HG03108 (cell line): ENCODE measurements around the gene PCSK2.

Experiments used
- ATAC-seq: cut with Tn5 transposase; IDR thresholded peaks from one replicate; pipeline ENCODE4 v1.9.1; 2021; ENCODE audit warnings: moderate library complexity; ENCODE audit not compliant: unreplicated experiment

The PCSK2 gene

DNA sequence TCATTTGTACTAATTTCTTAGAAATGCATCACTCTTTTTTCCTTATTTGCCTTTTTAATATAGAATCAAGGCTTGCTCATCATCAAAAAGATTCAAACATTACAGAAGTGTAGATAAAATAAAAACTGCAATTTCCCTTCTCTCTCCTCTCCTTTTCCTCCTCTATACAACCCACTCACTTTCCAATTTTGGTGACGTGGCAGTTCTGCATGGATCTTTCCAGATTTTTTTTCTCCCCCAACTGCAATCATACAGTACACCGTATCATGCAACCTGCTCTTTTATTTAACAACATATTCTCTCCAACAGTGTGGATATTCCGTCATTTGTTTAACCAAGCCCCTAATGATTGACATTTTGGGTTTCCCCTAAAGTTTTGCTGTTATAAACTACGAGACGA lies 163.8 kb downstream of the PCSK2 start:
- no peak for ATAC-seq

DNA sequence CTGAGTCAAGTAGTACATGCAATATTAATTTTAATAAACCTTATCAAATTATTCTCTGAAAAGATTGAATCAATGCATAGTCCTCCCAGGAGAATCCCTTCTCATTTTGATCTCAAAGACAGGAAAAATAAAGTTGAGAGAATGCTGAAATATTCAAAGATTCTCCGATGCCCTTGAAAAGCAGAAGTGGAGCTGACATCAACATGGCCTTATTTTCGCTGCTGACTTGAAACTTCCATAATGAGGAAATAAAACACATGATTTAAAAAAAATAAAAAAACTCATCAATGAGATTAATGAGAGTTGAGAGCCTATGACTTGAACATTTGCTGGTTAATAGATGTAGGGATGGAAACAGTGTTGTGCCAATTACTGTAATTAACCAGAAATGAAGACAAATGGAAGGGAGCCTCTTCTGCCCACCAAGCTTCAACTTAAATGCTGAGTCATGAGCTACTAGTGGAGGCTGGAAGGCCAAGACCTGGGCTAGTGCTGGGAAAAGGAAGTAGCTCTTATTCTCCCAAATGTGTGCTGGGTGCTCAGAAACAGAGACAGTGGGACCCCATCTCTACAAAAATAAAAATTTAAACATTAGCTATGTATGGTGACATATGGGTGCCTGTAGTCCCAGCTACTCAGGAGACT lies 164.4 kb downstream of the PCSK2 start:
- no peak for ATAC-seq

- no peak for ATAC-seq
Observed at GRCh38 chr20:17394411-17394810, 167.6 kb downstream of the PCSK2 start.

- ATAC-seq, result no peak
Observed at GRCh38 chr20:17395729-17396128, 168.9 kb downstream of the PCSK2 start.

GRCh38 chr20:17399303-17399985 lies 172.6 kb downstream of the PCSK2 start:
- ATAC-seq, result no peak

DNA sequence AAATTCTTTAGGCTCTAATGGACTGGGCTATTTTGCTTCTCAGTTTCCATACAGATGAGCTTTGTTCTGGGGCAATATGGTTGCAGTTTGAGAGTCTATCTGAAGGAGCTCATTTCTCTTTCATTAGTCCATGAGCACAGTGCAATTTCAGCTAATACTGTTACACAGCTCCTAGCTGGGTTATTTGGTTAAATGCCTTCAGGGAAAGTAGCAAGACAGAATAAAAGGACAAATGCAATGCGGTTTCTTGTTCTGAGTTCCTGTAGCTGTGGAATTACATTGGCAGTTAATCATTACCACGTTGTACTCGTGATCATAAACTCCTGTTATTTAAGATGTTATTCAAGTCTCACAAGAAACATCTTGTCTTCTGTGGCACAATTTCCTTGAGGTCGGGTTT lies 176.6 kb downstream of the PCSK2 start:
- no peak for ATAC-seq

GRCh38 chr20:17406051-17406590 lies 179.3 kb downstream of the PCSK2 start:
- no peak for ATAC-seq

- ATAC-seq, result no peak
Observed at GRCh38 chr20:17407550-17407949, 180.7 kb downstream of the PCSK2 start.

DNA sequence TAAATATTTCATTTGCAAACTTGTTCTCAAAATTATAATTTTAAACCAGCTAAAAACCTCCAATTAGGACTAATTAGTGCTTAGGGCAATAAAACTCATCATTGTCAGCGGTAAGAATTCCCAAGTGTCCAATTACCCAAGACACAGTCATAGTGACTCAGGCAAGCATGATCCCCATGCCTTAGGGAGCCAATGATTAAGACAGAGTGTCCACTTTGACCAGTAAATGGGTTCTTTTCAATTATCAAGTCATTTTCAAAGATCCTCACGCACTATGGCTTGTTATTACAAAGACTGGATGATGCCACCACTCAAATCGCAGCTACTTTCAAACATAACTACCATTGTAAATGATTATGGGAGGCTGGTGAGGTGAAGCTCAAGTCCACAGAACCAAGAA lies 190.4 kb downstream of the PCSK2 start:
- no peak for ATAC-seq

- ATAC-seq, result no peak
Observed at GRCh38 chr20:17418737-17419136, 191.9 kb downstream of the PCSK2 start.

GRCh38 chr20:17419479-17420041 lies 192.7 kb downstream of the PCSK2 start:
- no peak for ATAC-seq

DNA sequence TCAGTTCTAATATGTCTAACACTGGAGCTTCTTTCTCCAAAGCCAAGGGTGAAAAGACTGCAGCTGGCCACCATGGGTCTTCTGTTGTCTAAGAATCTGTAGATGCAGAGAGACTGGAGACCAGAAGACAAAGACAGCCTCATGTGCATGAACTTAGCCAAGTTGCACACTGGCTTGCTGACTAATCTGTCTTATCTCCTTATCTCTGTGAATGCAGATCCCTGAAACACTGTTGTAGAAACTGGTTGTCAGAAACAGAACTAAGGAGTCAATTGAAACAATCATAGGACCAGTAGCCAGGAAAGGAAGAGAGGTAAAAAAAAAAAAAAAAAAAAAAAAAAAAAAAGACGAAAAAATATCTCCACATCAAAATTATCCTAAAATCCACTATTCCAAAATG lies 194.7 kb downstream of the PCSK2 start:
- no peak for ATAC-seq

DNA sequence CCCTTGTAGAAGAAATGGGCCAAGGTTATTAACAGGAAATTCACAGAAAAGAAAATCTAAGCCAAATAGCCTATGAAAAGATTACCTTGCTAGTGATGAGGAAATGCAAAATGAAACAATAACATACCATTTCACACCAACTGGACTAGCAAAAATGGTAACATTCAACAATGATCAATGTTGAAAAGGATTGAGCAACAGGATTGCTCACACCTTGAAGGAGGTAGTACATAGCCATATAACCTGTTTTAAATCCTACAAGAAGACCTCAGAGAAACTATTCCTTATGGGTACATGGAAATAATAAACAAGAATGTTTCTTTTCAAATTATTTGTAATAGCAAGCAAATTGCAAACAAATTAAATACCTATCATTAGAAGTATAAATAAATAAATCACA lies 196.9 kb downstream of the PCSK2 start:
- no peak for ATAC-seq

GRCh38 chr20:17427638-17428037 lies 200.8 kb downstream of the PCSK2 start:
- no peak for ATAC-seq

DNA sequence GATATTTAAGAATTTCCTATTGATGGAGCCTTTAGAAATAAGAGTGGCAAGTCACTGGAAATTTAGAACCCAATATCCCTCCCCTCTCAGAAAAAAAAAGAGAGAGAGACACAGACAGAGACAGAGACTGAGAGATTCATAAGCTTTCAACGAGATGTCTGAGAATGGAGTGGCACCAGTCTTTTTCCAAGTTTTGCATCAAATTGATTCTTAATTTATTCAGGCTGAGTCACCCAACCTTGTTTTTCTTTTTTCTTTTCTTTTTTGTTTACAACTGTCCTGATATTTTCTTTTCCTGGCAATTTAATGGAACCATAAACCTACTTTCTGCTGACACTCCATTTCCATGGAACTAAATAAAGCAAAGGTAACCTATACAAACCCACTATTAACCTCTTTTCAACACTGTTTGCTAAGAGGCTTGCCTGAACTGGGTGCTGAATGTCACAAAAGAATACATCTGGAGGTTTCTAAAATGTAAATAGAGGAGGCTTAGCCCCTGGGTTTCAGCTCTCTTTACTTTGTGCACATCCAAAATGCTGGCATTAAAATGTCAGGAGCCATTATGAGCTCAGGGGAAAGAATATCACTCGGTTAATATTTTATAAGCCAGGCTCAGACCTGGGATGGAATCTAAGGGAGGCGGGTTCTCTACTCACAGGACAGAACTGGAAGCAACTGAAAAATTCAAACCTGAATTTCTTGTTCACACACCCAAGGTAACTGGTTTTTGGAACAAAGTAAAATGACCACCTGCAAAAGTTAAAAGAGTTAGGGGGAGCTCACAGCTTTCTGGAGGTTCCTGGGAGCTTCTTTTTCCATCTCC lies 203.5 kb downstream of the PCSK2 start:
- ATAC-seq, result no peak

DNA sequence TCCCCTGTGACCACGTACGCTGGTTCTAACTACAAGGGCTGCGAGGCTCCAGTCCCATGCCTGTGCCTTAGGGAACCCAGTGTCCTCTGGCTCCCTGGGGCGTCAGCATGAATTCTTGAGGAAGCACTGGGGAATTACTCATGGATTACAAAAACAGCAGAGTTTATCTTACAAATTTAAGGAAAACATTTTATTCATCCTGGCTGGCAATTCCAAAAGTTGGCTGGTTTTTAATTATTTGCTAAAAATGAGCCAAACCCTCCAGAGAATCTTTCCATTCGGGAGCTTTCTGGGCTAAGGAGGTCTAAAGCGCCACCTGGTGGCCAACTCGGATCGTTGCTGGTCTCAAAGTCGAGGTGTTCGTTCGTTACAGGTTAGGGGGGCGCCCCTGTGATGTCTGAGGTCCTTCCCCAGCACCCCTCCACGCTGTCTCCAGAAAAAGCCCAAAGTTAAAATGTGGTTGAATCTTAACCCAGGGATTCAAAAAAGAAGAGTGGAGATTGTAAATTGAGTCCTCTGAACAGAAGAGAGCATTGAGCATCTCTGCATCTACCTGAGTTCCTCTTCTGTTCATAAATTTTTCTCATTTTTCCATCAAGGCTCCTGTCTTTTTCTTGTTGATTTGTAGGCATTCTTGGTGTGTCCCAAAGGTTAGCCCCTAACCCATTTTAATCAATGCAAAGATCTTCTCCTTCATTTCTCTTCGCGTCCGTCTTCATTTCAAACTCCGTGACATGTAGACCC lies 205.0 kb downstream of the PCSK2 start:
- ATAC-seq, result no peak

DNA sequence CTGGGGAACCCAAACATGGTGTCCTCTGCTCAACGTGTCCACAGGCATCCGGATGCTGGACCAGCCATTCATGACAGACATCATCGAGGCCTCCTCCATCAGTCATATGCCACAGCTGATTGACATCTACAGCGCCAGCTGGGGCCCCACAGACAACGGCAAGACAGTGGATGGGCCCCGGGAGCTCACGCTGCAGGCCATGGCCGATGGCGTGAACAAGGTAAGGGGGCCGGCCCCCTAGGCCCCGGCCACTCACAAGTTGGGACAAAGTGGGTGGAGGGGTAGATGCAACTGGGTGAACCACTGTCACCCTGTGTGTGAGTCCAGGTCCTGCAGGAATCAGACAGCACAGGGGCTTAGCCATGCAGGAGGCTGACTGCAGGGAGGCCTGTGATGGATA lies 209.8 kb downstream of the PCSK2 start:
- no peak for ATAC-seq

- ATAC-seq, result no peak
Observed at GRCh38 chr20:17437251-17437650, 210.4 kb downstream of the PCSK2 start.

- ATAC-seq, result no peak
Observed at GRCh38 chr20:17438436-17439039, 211.7 kb downstream of the PCSK2 start.

DNA sequence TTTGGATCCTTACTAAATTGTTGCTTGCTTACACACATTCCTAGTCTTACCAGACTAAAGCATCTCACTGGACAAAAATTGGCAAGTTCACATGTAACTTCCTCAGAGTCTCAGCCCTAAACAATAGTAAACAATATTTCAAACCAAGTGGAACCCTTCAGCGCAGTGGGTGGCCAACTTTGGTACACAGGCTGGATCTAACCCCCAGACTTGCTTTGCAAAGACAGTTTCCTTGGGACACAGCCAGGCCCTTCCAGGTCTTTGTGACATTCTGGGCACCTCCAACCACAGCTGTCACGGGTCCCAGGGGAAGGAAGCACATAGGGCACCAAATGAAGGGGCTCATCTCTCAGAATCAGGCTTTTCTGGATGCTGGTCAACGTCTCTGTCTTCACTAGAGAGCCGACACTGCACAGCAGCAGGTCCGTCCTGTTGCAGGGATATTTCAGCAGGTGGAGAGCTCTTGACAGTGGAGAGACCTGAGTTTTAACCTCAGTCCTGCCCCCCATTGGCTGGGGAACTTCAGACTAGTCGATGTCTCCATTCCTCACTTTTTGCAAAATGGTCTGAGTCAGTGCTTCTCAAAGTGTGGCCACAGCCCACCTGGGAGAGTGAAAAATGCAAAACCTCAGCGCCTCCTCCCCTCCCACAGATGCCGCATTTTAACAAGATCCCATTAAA lies 212.9 kb downstream of the PCSK2 start:
- no peak for ATAC-seq
